SK-N-SH (cell line): Measurements from ENCODE around the gene GRIN2A. TPM values are rescaled to one million over a fixed set of nuclear protein-coding genes. Genes with fewer than 3 reads are reported as not detected.

ENCODE experiments used
- CTCF ChIA-PET: fragments of 300-600, 350-600 bp; formaldehyde crosslinking; extraction: SDS; loops from one replicate; lab custom pipeline; 2021; lab: Yijun Ruan, JAX
- POLR2A ChIA-PET: fragments of 350-600 bp; sonication (Branson Sonifier 250); formaldehyde crosslinking; extraction: SDS; loops from one replicate; lab custom pipeline; 2020; ENCODE audit warnings: antibody characterized with exemption, inconsistent platforms; lab: Yijun Ruan, JAX
- DNase-seq: peaks from one replicate; pipeline ENCODE4 v3.0.0; 2012
- H2AFZ ChIP-seq: fragments of 200-600 bp; sonication (generic); 2 replicates; pipeline ENCODE4 v1.8.1; 2016; ENCODE audit warnings: antibody characterized with exemption, mild to moderate bottlenecking, low read depth
- H3F3A ChIP-seq: fragments of 200-600 bp; sonication (generic); replicated peaks from 2 replicates; pipeline ENCODE3; 2016; ENCODE audit warnings: antibody characterized with exemption, mild to moderate bottlenecking; ENCODE audit not compliant: insufficient read depth
- H3K27ac ChIP-seq, 2 experiments: fragments of 200-500 bp in 1 of 2; fragments of 200-600 bp in 1 of 2; sonication (Bioruptor generic) in 1 of 2; sonication (generic), shearing (Covaris generic) in 1 of 2; 2 replicates each; pipeline versions ENCODE4 v1.5.1 to v1.6.1; 2014 to 2016; ENCODE audit warnings: low read depth in 2 of 2, inconsistent platforms in 1 of 2, low read length in 1 of 2, mild to moderate bottlenecking in 1 of 2, mixed read lengths in 1 of 2
- H3K27me3 ChIP-seq: fragments of 200-600 bp; sonication (generic), shearing (Covaris generic); 2 replicates; pipeline ENCODE4 v1.6.1; 2016; ENCODE audit warnings: mixed run types; ENCODE audit not compliant: insufficient read depth
- H3K36me3 ChIP-seq, 2 experiments: fragments of 200-500 bp in 1 of 2; fragments of 200-600 bp in 1 of 2; sonication (Bioruptor generic) in 1 of 2; sonication (generic) in 1 of 2; replicated peaks in 1 of 2; 2 replicates each; pipeline versions ENCODE3 to v1.5.1; 2014 to 2016; ENCODE audit warnings: low read length in 1 of 2, mild to moderate bottlenecking in 1 of 2; ENCODE audit not compliant: insufficient read depth in 2 of 2, control insufficient read depth in 1 of 2
- H3K4me1 ChIP-seq, 2 experiments: fragments of 200-500 bp in 1 of 2; fragments of 200-600 bp in 1 of 2; sonication (Bioruptor generic) in 1 of 2; sonication (generic), shearing (Covaris generic) in 1 of 2; 2 replicates each; pipeline versions ENCODE4 v1.5.1 to v1.6.1; 2014 to 2016; ENCODE audit warnings: low read depth in 1 of 2, low read length in 1 of 2, mixed run types in 1 of 2; ENCODE audit not compliant: insufficient read depth in 2 of 2, control insufficient read depth in 1 of 2
- H3K4me2 ChIP-seq: fragments of 200-600 bp; sonication (generic), shearing (Covaris generic); 2 replicates; pipeline ENCODE4 v1.6.1; 2017; ENCODE audit warnings: mixed run types
- H3K4me3 ChIP-seq, 2 experiments: fragments of 200-500 bp in 1 of 2; fragments of 200-600 bp in 1 of 2; sonication (Bioruptor generic) in 1 of 2; sonication (generic), shearing (Covaris generic) in 1 of 2; 2 replicates each; pipeline versions ENCODE4 v1.5.1 to v1.8.1; 2014 to 2016; ENCODE audit warnings: low read depth in 2 of 2, inconsistent platforms in 1 of 2, low read length in 1 of 2, mild to moderate bottlenecking in 1 of 2, mixed read lengths in 1 of 2, moderate library complexity in 1 of 2
- H3K79me2 ChIP-seq: fragments of 200-600 bp; sonication (generic); 2 replicates; pipeline ENCODE4 v1.8.1; 2017; ENCODE audit warnings: mild to moderate bottlenecking; ENCODE audit not compliant: insufficient read depth
- H3K9ac ChIP-seq: fragments of 200-600 bp; sonication (generic); 2 replicates; pipeline ENCODE4 v1.6.1; 2017; ENCODE audit warnings: mixed run types
- H3K9me2 ChIP-seq: fragments of 200-600 bp; sonication (generic); 2 replicates; pipeline ENCODE4 v1.6.1; 2017; ENCODE audit warnings: mixed run types
- H3K9me3 ChIP-seq: fragments of 200-600 bp; sonication (generic); 2 replicates; pipeline ENCODE4 v1.6.1; 2017; ENCODE audit warnings: mixed run types, mild to moderate bottlenecking, moderate library complexity
- H4K20me1 ChIP-seq: fragments of 200-600 bp; sonication (generic); 2 replicates; pipeline ENCODE4 v1.6.1; 2017; ENCODE audit warnings: mild to moderate bottlenecking, mixed run types; ENCODE audit not compliant: insufficient read depth
- FOXM1 ChIP-seq: IDR thresholded peaks from 2 replicates; pipeline ENCODE4 v1.4.0; 2012; ENCODE audit warnings: low read depth, mild to moderate bottlenecking
- GATA2 ChIP-seq: sonication (generic); formaldehyde crosslinking; IDR thresholded peaks from 2 replicates; pipeline ENCODE4 v1.5.0; 2020; ENCODE audit warnings: mild to moderate bottlenecking, missing genetic modification reagents
- MEF2A ChIP-seq: IDR thresholded peaks from 2 replicates; pipeline ENCODE4 v1.4.0; 2012; ENCODE audit warnings: low read depth, borderline replicate concordance
- NRF1 ChIP-seq: IDR thresholded peaks from 2 replicates; pipeline ENCODE4 v1.6.1; 2012; ENCODE audit warnings: low read depth, mild to moderate bottlenecking, low read length
- RAD21 ChIP-seq: IDR thresholded peaks from 2 replicates; pipeline ENCODE4 v1.6.1; 2012; ENCODE audit warnings: mild to moderate bottlenecking, low read length
- RFX5 ChIP-seq: IDR thresholded peaks from 2 replicates; pipeline ENCODE4 v1.6.1; 2012; ENCODE audit warnings: mild to moderate bottlenecking, improper control_type of control experiment, low read length
- RXRA ChIP-seq: IDR thresholded peaks from 2 replicates; pipeline ENCODE4 v1.4.0; 2012; ENCODE audit warnings: low read depth, mild to moderate bottlenecking, borderline replicate concordance
- TCF12 ChIP-seq: IDR thresholded peaks from 2 replicates; pipeline ENCODE4 v1.4.0; 2012
- TEAD4 ChIP-seq: IDR thresholded peaks from 2 replicates; pipeline ENCODE4 v1.4.0; 2012; ENCODE audit warnings: mild to moderate bottlenecking, borderline replicate concordance; ENCODE audit not compliant: insufficient read depth
- YY1 ChIP-seq: IDR thresholded peaks from 2 replicates; pipeline ENCODE4 v1.4.0; 2012; ENCODE audit warnings: low read depth, mild to moderate bottlenecking
- WGBS: methylation state at CpG from one replicate; pipeline ENCODE4 v1.1.6; 2017; ENCODE audit warnings: low lambda C conversion rate; 5-methylcytosine and 5-hydroxymethylcytosine counted together
- polyA plus RNA-seq, 3 experiments: library from polyadenylated mRNA; depleted of rRNA; stranded (reverse); fragments of >200 nt; gene quantifications; 2 replicates each; pipeline ENCODE4 v1.2.3, GENCODE V29; 2012
- TF ChIP-seq, protein P1 (sequence below): IDR thresholded peaks from 2 replicates; pipeline ENCODE4; 2012
- TF ChIP-seq, protein P2 (sequence below): fragments of 150-350 bp; IDR thresholded peaks from 2 replicates; pipeline ENCODE4 v1.6.1; 2016; ENCODE audit warnings: mild to moderate bottlenecking, low read depth, low read length
- TF ChIP-seq, protein P3 (sequence below): IDR thresholded peaks from 2 replicates; pipeline ENCODE4 v1.4.0; 2012; ENCODE audit warnings: low read depth
- TF ChIP-seq, protein P4 (sequence below): fragments of 200-600 bp; sonication (generic); IDR thresholded peaks from 2 replicates; pipeline ENCODE4 v1.6.1; 2017; ENCODE audit warnings: antibody characterized with exemption, mild to moderate bottlenecking, moderate library complexity

Gene GRIN2A
- polyA plus RNA-seq, 1 of the 3 experiments (the other 2 are of a cell fraction): not detected

DNA sequence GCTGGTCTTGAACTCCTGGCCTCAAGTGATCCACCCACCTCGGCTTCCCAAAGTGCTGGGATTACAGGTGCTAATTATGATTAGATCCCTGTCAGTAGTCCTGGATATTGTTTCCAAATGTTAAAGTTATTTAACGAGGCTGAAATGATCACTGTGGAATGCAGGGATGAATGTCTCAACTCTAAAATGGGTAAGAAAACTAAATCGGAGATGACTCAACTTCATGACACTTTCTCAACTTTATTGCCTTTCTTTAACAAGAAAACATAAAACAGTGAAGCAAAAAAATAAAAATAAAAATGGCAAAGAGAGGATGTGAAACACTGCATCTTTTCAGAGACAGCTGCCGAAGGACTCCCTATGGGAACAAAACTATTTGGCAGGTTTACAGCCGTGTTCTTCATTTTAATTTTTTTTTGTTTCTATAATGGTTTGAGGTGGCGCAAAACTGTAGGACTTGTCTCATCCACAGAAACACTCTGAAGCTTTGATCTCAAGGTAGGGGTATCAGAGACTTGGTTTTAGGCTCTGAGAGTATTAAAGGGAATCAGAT is 382.0 kb downstream of the GRIN2A start:
- Histone ChIP-seq H3K4me3 (no peak overlapping the region), H3F3A (no peaks in the 10 kb centered on the region), H3K27ac (no peak overlapping the region), H3K9me3 (no peaks in the 10 kb centered on the region), H3K9me2 (no peaks in the 10 kb centered on the region), H3K27me3 (no peaks in the 10 kb centered on the region), H3K4me1 (no peaks in the 10 kb centered on the region), H3K79me2 (no peaks in the 10 kb centered on the region), H3K4me2 (no peak overlapping the region), H4K20me1 (no peaks in the 10 kb centered on the region), H3K9ac (no peak overlapping the region), H3K36me3 (no peaks in the 10 kb centered on the region), H2AFZ (no peak overlapping the region)
- POLR2A ChIA-PET: no interaction called here
- no peak for DNase-seq
- TF ChIP-seq RFX5 (no peak), TEAD4 (no peak)
- 35% methylated on average over 6 of the region's 6 CpGs for WGBS
- CTCF ChIA-PET: no interaction called here

DNA sequence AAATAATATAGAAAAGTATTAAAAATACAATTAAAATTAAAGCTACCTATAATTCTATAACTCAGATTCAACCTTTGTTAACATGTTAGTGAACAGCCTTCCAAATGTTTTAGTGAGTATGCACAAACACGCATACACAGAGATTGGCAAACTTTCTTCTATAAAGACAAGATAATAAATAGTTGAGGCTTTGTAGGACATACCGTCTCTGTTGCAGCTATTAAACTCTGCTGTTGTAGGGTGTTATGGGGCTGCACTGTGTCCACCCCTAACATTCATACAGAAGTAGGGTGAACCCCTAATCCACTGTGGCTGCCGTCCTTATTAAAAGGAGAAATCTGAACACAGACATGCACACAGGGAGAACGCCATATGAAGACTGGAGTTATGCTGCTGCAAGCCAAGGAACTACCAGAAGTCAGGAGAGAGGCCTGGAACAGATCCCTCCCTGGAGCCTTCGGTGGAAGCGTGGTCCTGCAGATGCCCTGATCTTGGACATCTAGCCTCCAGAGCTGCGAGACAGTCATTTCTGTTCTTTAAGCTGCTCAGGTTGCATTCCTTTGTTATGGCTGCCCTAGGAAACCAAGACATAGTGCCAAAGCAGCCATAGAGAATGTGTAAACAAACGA is 383.2 kb downstream of the GRIN2A start:
- H3K9me3 ChIP-seq: no peaks in the 10 kb centered on the region
- no peaks in the 10 kb centered on the region for H3K36me3 ChIP-seq
- ChIA-PET POLR2A (no interaction called here), CTCF (no interaction called here)
- H3K9ac ChIP-seq: no peak overlapping the region
- no peak for DNase-seq
- H3K9me2 ChIP-seq: no peaks in the 10 kb centered on the region
- no peak overlapping the region for H3K4me3 ChIP-seq
- H4K20me1 ChIP-seq: no peaks in the 10 kb centered on the region
- 29% methylated on average over 8 of the region's 8 CpGs for WGBS
- H3K4me2 ChIP-seq: no peak overlapping the region
- TF ChIP-seq YY1 (no peak), RXRA (no peak), RAD21 (no peak)
- TF ChIP-seq, protein P1, sequence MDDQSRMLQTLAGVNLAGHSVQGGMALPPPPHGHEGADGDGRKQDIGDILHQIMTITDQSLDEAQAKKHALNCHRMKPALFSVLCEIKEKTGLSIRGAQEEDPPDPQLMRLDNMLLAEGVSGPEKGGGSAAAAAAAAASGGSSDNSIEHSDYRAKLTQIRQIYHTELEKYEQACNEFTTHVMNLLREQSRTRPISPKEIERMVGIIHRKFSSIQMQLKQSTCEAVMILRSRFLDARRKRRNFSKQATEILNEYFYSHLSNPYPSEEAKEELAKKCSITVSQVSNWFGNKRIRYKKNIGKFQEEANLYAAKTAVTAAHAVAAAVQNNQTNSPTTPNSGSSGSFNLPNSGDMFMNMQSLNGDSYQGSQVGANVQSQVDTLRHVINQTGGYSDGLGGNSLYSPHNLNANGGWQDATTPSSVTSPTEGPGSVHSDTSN: no peak
- no peak overlapping the region for H3K27ac ChIP-seq
- H3K4me1 ChIP-seq: no peaks in the 10 kb centered on the region
- H3K79me2 ChIP-seq: no peaks in the 10 kb centered on the region
- H2AFZ ChIP-seq: no peak overlapping the region
- H3F3A ChIP-seq: no peaks in the 10 kb centered on the region
- H3K27me3 ChIP-seq: no peaks in the 10 kb centered on the region

DNA sequence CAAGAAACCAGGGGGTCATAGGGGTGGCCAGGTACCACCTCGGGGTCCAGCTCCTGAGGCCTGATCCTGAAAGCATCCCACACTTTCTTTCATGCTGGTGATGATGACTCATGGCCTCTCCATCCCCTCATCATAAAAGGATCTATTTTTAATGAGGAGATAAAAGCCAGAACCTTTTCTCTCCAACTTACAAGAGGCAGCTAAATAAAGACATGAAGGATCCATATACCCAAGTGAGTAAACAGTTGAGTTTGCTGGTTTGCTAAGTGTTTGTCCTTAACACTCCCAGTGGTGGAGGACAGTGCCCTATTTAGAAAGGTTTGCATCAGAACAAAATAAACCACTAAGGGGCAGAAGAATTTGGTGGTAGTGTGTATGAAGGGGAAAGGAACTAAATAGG is 383.8 kb downstream of the GRIN2A start:
- no peak overlapping the region for H2AFZ ChIP-seq
- H3K36me3 ChIP-seq: no peaks in the 10 kb centered on the region
- TF ChIP-seq MEF2A (no peak), GATA2 (no peak), TCF12 (no peak), NRF1 (no peak), FOXM1 (no peak), RAD21 (no peak)
- TF ChIP-seq, protein P2, sequence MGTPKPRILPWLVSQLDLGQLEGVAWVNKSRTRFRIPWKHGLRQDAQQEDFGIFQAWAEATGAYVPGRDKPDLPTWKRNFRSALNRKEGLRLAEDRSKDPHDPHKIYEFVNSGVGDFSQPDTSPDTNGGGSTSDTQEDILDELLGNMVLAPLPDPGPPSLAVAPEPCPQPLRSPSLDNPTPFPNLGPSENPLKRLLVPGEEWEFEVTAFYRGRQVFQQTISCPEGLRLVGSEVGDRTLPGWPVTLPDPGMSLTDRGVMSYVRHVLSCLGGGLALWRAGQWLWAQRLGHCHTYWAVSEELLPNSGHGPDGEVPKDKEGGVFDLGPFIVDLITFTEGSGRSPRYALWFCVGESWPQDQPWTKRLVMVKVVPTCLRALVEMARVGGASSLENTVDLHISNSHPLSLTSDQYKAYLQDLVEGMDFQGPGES: no peak
- TF ChIP-seq, protein P3, sequence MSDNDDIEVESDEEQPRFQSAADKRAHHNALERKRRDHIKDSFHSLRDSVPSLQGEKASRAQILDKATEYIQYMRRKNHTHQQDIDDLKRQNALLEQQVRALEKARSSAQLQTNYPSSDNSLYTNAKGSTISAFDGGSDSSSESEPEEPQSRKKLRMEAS: no peak
- TF ChIP-seq, protein P4, sequence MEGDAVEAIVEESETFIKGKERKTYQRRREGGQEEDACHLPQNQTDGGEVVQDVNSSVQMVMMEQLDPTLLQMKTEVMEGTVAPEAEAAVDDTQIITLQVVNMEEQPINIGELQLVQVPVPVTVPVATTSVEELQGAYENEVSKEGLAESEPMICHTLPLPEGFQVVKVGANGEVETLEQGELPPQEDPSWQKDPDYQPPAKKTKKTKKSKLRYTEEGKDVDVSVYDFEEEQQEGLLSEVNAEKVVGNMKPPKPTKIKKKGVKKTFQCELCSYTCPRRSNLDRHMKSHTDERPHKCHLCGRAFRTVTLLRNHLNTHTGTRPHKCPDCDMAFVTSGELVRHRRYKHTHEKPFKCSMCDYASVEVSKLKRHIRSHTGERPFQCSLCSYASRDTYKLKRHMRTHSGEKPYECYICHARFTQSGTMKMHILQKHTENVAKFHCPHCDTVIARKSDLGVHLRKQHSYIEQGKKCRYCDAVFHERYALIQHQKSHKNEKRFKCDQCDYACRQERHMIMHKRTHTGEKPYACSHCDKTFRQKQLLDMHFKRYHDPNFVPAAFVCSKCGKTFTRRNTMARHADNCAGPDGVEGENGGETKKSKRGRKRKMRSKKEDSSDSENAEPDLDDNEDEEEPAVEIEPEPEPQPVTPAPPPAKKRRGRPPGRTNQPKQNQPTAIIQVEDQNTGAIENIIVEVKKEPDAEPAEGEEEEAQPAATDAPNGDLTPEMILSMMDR: no peak
- no peak overlapping the region for H3K27ac ChIP-seq
- no peaks in the 10 kb centered on the region for H4K20me1 ChIP-seq
- POLR2A ChIA-PET: no interaction called here
- H3K9ac ChIP-seq: no peak overlapping the region
- CTCF ChIA-PET: interaction anchor here (0.7 kb wide), 1 partner anchor 15 kb away, joined by 3 read pairs; no protein-coding TSS in a partner anchor
- no peak overlapping the region for H3K4me2 ChIP-seq
- H3K4me1 ChIP-seq: no peaks in the 10 kb centered on the region
- H3K9me2 ChIP-seq: no peaks in the 10 kb centered on the region
- 8% methylated on average over 1 of the region's 1 CpG for WGBS
- no peaks in the 10 kb centered on the region for H3F3A ChIP-seq
- no peaks in the 10 kb centered on the region for H3K27me3 ChIP-seq
- H3K4me3 ChIP-seq: no peak overlapping the region
- no peaks in the 10 kb centered on the region for H3K79me2 ChIP-seq
- no peak for DNase-seq
- no peaks in the 10 kb centered on the region for H3K9me3 ChIP-seq
